Pancreas (tissue), 10 donors: ENCODE results near the gene TAF6. TPM values are rescaled to one million over a fixed set of nuclear protein-coding genes. Genes with fewer than 3 reads are reported as not detected.

ENCODE experiments used
- ATAC-seq, 4 donors: fragments of 200-7000 bp; cut with Tn5 transposase; one replicate each; pipeline versions ENCODE4 v1.8.0 to v1.9.1; 2020; ENCODE audit warnings: mild to moderate bottlenecking in 4 of 4, moderate library complexity in 4 of 4
- DNase-seq, 6 donors: peaks; one replicate each; pipeline ENCODE4 v3.0.0-alpha.2; 2020
- FAIRE-seq: peaks from 2 replicates; lab custom pipeline; 2012; peaks lifted over from hg19 to GRCh38; lab: Jason Lieb, UNC
- H3K27ac ChIP-seq, 4 donors: fragments of 200-600 bp; sonication (generic); 1 replicate in 3 of 4; 2 replicates in 1 of 4; pipeline versions ENCODE4 v1.5.0 to v1.8.0; 2020
- H3K27me3 ChIP-seq, 4 donors: fragments of 200-600 bp; one replicate each; pipeline ENCODE4 v1.8.0; 2021
- H3K36me3 ChIP-seq, 3 donors: fragments of 200-600 bp; sonication (generic) in 1 of 3; one replicate each; pipeline versions ENCODE4 v1.5.0 to v1.8.0; 2020 to 2021
- H3K4me1 ChIP-seq, 3 donors: fragments of 200-600 bp; one replicate each; pipeline ENCODE4 v1.8.0; 2021
- H3K4me3 ChIP-seq, 4 donors: fragments of 200-600 bp; sonication (generic) in 2 of 4; one replicate each; pipeline versions ENCODE4 v1.5.0 to v1.8.0; 2020 to 2021
- H3K9me3 ChIP-seq, 4 donors: fragments of 200-600 bp; one replicate each; pipeline ENCODE4 v1.8.0; 2021
- WGBS, 2 donors: extraction: QIAGEN DNeasy Blood & Tissue Kit; methylation state at CpG; one replicate each; pipeline ENCODE4 v1.1.7; 2013; 5-methylcytosine and 5-hydroxymethylcytosine counted together
- intact Hi-C, 3 donors: fragments of 100-400 bp; cut with DNase I; formaldehyde crosslinking; loops; one replicate each; pipeline versions ENCODE4 v1.11.1 to v1.14.2; 2022
- polyA plus RNA-seq, 2 donors: library from polyadenylated mRNA; stranded (reverse); fragments of 200-250 nt; gene quantifications; one replicate each; pipeline ENCODE4 v1.2.3, GENCODE V29; 2013
- total RNA-seq, 6 donors: library from RNA; stranded (reverse); fragmentation: NEBNext Ultra II Directional in 4 of 6; extraction: Animal tissue kit (Norgen Biotek cat#: 25700) in 4 of 6; gene quantifications; one replicate each; pipeline versions ENCODE4 v1.2.1 to v1.2.4, GENCODE V29; 2021 to 2023
- TF ChIP-seq, protein P1 (sequence below), 4 donors: fragments of 200-600 bp; sonication (generic) in 3 of 4; IDR thresholded peaks; one replicate each; pipeline versions ENCODE4 v1.5.0 to v1.8.0; 2021; ENCODE audit warnings: antibody characterized with exemption in 4 of 4
- donor health status: healthy with polysubstance abuse.
- donor health status: DM: no; HTN: no; CAD: no; lungs with moderate emphysema.
- donor health status: DM: no; HTN: no; CAD: no.
- donor health status: control.
- donor health status: control.
- donor health status: Bipolar disorder and iron deficiency.
- donor health status: DM: yes; HTN: yes; CAD: no.
- donor health status: DM: no; HTN: no; CAD: no.
- donor health status: DM: no; HTN: no; CAD: no.
- donor health status: DM: yes; HTN: yes; CAD: no.

TAF6 gene
- total and polyA plus RNA-seq, 8 donors = 11.7 to 39.6 (median 15.3) TPM

DNA sequence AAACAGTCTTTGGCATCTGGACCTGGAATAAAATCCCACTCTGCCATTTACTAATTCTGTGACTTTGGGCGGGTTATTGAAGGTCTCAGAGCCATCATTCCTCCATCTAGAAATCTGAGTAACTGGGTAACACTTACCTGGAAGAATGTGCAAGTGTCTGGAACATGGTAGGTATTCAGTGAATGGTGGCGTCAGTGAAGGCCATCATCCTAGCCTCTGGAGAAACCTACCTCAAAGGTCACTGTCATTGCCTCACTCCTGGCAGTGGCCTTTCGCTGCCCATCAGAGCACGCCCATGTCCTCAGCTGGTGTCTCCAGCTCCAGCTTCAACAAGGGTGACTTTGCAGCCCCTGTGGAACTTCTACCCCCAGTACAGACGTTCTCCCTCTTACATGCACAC, 44.7 kb upstream of the TAF6 start:
- Histone ChIP-seq H3K27me3 (no peaks in the 10 kb centered on the region), H3K4me3 (no peak overlapping the region), H3K9me3 (no peaks in the 10 kb centered on the region), H3K36me3 (no peaks in the 10 kb centered on the region), H3K27ac (no peak overlapping the region), H3K4me1 (peaks cover 0 to 7% (median 0%) of the 10 kb centered on the region in 3 donors)
- intact Hi-C loops = no loop called here
- ATAC-seq = no peak
- TF ChIP-seq, protein P1, sequence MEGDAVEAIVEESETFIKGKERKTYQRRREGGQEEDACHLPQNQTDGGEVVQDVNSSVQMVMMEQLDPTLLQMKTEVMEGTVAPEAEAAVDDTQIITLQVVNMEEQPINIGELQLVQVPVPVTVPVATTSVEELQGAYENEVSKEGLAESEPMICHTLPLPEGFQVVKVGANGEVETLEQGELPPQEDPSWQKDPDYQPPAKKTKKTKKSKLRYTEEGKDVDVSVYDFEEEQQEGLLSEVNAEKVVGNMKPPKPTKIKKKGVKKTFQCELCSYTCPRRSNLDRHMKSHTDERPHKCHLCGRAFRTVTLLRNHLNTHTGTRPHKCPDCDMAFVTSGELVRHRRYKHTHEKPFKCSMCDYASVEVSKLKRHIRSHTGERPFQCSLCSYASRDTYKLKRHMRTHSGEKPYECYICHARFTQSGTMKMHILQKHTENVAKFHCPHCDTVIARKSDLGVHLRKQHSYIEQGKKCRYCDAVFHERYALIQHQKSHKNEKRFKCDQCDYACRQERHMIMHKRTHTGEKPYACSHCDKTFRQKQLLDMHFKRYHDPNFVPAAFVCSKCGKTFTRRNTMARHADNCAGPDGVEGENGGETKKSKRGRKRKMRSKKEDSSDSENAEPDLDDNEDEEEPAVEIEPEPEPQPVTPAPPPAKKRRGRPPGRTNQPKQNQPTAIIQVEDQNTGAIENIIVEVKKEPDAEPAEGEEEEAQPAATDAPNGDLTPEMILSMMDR (IDR thresholded peaks at IDR 0.05) = no peak
- DNase-seq = no peak
- WGBS, 2 donors = 70 to 83% methylated on average over 5 of the region's 5 CpGs
- FAIRE-seq = no peak

DNA sequence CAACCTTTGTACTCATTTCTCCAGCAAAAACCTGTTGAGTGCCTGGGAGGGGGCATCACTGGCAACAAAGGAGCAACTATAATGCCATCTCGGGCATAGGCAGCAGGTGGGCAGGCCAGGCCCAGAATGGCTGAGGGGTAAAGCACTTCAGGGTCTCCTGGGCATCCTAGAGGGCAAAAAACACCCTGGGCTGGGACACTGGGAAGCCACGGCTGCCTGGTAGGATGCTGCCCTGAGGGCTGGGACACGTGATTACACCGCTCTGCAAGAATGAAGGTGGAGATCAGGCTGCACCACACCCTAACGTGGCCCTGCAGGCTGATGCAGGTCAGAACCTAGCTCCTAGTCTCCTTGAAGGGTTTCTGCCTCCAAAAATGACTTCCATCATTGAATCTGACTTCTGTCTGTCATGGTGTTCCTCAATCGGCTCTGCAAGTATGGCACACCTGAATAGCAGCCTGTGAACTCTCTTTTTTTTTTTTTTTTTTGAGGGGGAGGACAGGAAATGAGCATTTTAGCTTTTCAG, 43.9 kb upstream of the TAF6 start:
- intact Hi-C loops = no loop called here
- H3K27me3 ChIP-seq = no peaks in the 10 kb centered on the region
- H3K36me3 ChIP-seq = no peaks in the 10 kb centered on the region
- H3K9me3 ChIP-seq = no peaks in the 10 kb centered on the region
- 52 to 67% methylated on average over 6 of the region's 6 CpGs for WGBS, 2 donors
- peaks cover 0 to under 1% (median 0%) of the 10 kb centered on the region in 3 donors for H3K4me1 ChIP-seq
- FAIRE-seq = no peak
- TF ChIP-seq, protein P1 (IDR thresholded peaks at IDR 0.05) = no peak
- H3K27ac ChIP-seq = no peak overlapping the region
- no peak overlapping the region for H3K4me3 ChIP-seq
- no peak for ATAC-seq
- DNase-seq = no peak

DNA sequence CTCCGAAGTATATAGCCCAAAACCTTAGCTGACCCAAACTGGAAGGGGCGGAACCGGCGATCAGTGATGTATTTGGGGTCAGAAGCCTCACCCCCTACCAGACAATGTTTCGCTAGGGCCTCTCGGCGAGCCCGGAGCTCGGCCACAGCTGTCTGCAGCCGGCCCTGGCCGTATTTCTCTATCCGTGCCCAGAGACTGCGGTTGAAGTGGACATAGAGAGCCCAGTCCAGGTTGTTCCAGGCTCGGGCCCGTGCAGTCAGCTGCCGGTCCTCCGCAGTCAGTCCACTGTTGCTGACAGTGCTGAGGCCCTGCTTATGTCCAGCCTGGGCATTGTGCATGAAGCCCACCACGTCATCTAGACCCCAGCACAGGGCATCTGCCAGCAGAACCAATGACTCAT, 40.9 kb upstream of the TAF6 start:
- DNase-seq = no peak
- TF ChIP-seq, protein P1 (IDR thresholded peaks at IDR 0.05) = no peak
- Histone ChIP-seq H3K27ac (no peak overlapping the region), H3K27me3 (no peaks in the 10 kb centered on the region), H3K4me3 (no peak overlapping the region), H3K4me1 (peaks cover 0 to 6% (median 0%) of the 10 kb centered on the region in 3 donors), H3K9me3 (no peaks in the 10 kb centered on the region), H3K36me3 (no peaks in the 10 kb centered on the region)
- no peak for FAIRE-seq
- intact Hi-C loops = no loop called here
- ATAC-seq = no peak
- 89 to 91% methylated on average over 18 of the region's 18 CpGs for WGBS, 2 donors

DNA sequence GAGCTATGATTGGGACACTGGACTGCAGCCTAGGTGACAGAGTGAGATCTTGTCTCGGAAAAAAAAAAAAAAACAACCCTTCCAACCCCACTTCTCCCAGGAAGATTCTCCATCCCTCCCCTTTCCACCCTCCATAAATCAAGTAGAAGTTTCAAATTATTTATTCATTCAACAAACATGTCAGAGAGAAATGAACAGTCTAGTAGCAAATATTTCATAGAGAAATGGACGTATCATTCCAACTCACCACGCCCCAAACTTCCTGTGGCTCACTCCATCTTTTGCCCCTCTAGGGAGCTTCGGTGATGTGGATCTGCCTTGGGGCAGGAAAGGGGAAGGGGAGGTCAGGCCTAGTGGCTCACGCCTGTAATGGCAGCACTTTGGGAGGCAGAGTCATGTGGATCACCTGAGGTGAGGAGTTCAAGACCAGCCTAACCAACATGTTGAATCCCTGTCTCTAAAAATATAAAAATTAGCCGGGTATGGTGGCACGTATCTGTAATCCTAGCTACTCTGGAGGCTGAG, 40.0 kb upstream of the TAF6 start:
- H3K27ac ChIP-seq = peak overlapping the region in 3 of 4 donors; percentile 1 to 69 (median 53)
- FAIRE-seq (no peak), DNase-seq (no peak), ATAC-seq (no peak)
- H3K36me3 ChIP-seq = no peaks in the 10 kb centered on the region
- intact Hi-C loops = no loop called here
- H3K4me1 ChIP-seq = peaks cover 0 to 6% (median 0%) of the 10 kb centered on the region in 3 donors
- H3K4me3 ChIP-seq = peak overlapping the region; percentile 71 to 95 (median 80)
- 69 to 70% methylated on average over 7 of the region's 7 CpGs for WGBS, 2 donors
- H3K9me3 ChIP-seq = no peaks in the 10 kb centered on the region
- TF ChIP-seq, protein P1 (IDR thresholded peaks at IDR 0.05) = no peak
- no peaks in the 10 kb centered on the region for H3K27me3 ChIP-seq
